AG08396 (cell line): ENCODE results near the gene CUEDC1.
"Not testable (repeated sequence)": the region's sequence is repeated elsewhere in the genome, so short reads cannot be mapped to it uniquely, and the experiment has no call there.

Experiments
- DNase-seq: peaks from one replicate; pipeline ENCODE4 v3.0.0; 2012; ENCODE audit warnings: low spot score, mixed read lengths

The CUEDC1 gene

DNA sequence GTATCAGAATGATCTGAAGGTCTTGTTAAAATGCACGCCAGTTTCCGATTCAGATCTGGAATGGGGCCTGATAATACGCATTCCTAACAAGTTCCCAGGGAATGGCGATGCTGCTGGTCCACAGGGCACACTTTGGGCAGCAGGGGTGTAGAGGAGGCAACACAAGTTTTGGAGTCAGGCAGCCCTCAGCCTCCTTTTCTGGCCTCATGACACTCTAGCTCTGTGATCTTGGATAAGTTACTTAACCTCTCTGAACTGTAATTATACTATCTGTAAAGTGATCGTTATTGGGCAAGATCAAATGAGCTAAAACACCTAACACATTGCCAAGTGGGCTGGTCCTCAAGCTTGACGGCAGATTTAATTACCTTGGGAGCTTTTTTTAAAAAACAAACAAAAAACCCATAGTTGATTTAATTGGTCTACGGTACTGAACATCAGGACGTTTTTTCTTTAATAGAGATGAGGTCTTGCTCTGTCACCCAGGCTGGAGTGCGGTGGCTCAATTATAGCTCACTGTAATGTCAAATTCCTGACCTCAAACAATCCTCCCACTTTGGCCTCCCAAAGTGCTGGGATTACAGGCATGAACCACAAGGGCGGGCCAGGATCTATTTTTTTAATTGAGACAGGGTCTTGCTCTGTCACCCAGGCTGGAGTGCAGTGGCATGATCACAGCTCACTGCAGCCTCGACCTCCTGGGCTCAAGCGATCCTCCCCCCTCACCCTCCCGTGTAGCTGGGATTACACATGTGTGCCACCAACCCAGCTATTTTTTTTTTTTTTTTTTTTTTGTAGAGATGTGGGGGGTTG is 95.4 kb downstream of the CUEDC1 start:
- no peak for DNase-seq

GRCh38 chr17:57858838-57859237 is 96.4 kb downstream of the CUEDC1 start:
- no peak for DNase-seq

DNA sequence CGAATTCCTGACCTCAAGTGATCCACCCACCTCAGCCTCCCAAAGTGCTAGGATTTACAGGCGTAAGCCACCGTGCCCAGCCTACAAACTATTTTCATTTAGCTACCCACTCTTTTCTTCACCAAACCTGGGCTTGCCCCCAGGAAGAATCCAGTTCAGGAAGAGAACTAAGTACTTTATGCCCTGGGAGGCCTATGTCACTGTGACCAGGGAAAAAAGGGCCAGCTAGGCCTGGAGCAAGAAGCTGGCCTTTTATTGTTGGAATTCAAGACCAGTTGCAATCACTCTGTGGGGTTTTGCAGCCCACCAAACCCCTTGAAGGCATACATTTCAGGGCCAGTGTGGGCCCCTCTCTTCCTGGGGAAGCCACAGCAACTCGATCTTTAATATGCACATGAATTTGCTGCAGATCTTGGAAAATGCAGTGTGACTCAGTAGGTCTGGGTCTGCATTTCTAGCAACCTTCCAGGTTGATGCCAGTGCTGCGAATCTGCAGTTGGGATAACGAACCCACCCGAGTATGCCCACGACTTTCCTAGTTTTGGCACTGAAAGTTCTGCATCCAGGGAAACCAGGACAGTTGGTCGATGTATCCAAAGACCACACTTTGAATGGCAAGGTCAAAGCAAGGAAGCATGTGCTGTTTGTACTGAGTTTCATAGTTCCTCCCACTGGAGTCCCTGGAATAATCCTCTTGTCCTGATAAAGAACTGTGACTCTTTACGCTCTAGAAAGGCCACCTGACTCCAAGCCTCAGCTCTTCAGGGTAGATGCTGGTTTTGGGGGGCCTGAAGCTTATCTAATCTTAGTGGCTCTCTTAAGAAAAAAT is 98.2 kb downstream of the CUEDC1 start:
- DNase-seq: no peak

DNA sequence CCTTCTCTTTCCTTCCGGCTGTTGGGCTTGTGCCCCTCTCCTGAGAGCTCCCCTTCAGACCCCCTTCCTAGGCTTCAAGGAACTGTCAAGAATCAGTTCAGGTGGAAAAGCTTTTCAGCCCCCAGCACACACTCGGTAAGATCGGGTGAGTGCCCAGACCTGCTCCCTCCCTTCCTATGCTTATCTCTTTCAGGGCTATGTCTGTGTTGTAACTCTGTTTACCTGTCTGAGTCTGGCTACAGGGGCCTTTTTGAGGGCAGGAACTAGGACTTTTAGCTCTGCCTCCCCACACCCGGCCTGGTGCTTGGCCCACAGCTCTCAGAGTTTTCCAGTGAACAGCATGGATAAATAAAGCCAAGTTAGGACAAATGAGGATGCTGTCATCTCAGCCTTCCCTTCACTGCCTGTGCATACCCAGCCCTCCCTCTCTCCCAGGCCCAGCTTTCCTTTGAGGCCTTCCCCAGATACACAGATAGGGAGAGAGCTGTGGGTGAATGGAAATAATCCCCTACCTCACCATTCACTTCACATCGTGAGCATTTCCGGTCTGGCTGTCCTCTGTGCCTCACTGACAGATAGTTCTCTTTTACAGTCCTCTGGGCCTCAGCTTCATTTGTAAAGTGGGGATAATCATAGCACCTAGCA is 99.7 kb downstream of the CUEDC1 start:
- DNase-seq: no peak

- DNase-seq: no peak
Measured at GRCh38 chr17:57853695-57854094, 101.5 kb downstream of the CUEDC1 start.

DNA sequence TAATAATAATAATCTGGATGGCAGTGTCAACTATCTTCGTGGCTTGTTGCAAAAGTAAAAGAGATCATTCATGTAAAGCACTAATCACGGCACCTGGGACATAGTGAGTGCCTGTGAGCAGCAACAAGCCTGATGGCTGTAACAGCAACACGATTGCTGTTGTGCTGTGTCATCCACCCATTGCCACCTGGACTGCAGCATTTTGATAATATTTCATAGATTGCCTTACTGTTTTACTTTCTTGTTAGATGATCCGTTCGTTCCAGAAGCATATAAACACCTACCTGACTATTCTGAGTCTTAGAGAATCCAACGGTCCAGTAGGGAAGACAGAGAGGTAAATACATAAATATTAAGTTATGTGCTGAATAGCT is 102.3 kb downstream of the CUEDC1 start:
- DNase-seq: no peak

DNA sequence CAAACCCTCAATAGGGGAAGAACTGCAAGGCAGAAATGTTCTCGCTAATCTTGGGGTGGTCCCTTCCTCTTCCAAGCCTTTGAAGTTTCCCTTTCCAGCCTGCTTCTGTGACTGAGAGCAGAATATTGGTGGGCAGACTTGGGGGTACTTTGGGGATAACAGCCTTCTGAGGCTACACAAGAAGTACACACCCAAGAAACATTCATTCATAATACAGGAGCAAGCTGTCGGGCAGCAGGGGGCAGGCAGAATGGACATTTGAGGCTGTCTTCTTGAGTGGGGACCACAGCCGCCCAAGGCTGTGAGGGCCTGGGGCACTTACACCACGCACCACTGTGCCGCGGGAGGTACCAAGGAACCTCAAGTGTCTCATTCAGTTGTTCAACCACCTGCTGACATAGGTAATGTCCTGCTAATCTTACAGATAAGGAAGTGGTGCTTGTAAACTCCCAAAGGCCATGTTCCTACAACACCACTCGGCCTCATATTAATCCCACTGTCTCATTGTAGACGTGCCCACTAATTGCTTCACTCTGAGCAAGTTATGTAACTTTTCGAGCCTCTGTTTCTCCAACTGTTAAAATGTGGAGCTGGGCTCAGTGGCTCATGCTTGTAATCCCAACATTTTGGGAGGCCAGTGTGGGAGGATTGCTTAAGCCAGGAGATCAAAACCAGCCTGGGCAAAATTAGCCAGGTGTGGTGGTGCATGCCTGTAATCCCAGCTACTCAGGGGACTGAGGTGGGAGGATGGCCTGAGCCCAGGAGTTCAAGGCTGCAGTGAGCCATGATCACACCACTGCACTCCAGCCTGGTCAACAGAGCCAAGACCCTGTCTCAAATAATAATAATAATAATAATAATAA is 102.9 kb downstream of the CUEDC1 start:
- DNase-seq: no peak

GRCh38 chr17:57849874-57850754 is 105.1 kb downstream of the CUEDC1 start, which contains the start of gene MRPS23:
Gene MRPS23 (minus strand): TSS chr17:57850044. CDS start chr17:57850010, 34 bp downstream.
- peak; percentile 96 for DNase-seq

- no peak for DNase-seq
Measured at GRCh38 chr17:57849163-57849873, 105.9 kb downstream of the CUEDC1 start.

DNA sequence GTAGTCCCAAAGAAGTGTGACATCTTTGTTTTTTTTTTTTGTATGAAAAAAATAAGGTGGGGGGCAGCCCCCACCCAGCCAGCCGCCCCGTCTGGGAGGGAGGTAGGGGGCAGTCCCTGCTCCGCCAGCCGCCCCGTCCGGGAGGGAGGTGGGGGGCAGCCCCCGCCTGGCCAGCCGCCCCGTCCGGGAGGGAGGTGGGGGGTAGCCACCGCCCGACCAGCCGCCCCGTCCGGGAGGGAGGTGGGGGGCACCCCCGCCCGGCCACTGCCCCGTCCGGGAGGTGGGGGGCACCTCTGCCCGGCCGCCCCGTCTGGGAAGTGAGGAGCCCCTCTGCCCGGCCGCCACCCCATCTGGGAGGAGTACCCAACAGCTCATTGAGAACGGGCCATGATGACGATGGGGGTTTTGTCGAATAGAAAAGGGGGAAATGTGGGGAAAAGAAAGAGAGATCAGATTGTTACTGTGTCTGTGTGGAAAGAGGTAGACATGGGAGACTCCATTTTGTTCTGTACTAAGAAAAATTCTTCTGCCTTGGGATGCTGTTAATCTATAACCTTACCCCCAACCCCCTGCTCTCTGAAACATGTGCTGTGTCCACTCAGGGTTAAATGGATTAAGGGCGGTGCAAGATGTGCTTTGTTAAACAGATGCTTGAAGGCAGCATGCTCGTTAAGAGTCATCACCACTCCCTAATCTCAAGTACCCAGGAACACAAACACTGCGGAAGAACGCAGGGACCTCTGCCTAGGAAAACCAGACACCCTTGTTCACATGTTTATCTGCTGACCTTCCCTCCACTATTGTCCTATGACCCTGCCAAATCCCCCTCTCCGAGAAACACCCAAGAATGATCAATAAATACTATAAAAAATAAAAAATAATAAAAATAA is 108.9 kb downstream of the CUEDC1 start:
- DNase-seq: not testable (repeated sequence)

DNA sequence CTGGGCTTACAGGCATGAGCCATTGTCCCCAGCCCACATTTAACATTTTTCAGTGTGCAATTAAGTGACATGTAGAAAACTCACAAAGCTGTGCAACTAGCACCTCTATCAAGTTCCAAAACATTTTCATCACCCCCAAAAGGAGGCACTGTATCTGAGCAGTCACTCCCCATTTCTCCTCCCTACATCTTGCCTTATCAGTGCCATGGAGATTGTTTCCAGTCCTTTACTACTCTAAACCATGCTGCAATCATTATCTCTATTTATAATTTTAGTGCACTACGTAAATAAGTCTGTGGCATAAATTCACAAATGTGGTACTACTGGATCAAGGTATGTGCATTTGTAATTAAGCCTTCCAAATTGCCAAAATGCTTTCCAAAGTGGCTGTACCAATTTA is 112.9 kb downstream of the CUEDC1 start:
- DNase-seq: no peak

DNA sequence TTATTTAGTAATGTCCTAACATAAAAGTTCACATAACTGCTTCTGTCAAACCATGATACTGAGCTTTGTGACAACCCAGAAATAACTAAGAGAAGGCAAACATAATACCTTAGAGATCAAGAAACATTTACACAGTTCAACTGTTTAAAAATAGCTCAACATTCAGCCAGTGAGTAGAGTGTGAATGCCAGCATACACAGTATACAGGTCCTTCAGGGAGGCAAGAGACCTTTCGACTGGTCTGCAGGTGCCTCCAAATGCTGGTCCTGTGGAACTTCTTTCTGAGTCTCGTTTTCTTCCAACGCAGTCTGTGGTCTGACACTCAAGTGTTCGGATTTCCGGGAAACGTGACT is 115.7 kb downstream of the CUEDC1 start:
- DNase-seq: no peak

DNA sequence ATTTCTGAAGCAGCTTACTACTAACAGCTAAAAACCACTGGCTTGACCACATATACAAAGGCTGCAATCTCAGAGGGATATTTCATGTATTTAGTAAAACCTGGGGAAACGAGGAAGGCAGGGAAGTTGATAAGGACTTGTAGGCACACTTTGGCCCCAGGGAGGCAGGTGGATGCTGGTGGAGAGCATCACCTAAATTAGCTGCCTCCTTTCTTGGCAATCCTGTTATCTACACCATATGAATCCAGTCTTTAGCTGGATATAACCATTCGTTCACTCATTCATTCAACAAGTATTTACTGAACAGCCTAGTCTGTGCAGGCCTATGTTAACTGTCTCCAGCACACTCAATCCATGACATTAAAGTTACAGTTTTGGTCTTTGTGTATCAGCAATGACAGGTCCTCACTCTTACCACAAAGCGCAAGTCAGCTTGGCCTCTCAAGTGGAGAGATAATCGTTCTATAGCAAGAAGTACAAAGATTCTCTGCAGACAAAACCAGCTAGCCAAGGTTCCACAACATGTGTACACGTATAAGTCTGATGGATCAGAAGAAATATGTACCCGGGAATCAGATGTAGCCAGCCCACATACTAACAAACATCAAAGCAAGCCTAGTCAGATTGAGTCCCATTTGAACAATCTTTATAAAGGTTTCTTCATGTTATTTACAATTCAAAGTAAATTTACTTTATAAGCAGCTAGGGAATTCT is 116.2 kb downstream of the CUEDC1 start:
- DNase-seq: no peak

DNA sequence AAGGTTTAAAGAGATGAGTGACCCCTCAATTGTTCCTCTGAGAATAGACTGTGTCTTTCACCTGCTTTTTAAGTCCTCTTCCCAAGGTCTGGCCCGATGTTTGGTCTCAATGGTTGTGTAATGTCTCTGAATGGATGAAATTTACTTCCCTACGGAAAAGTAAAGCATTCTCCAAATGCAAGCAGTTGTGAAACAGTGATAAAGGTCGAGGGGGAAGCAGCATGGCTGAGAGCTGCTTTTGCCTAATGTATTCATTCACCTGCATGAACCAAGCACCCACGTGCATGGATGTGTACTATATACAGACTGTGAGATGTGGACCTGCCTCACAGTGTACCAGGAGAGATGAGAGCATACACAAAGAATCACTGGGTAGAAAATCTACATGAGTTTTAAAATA is 116.8 kb downstream of the CUEDC1 start:
- no peak for DNase-seq

GRCh38 chr17:57835333-57835900 is 119.8 kb downstream of the CUEDC1 start:
- no peak for DNase-seq

DNA sequence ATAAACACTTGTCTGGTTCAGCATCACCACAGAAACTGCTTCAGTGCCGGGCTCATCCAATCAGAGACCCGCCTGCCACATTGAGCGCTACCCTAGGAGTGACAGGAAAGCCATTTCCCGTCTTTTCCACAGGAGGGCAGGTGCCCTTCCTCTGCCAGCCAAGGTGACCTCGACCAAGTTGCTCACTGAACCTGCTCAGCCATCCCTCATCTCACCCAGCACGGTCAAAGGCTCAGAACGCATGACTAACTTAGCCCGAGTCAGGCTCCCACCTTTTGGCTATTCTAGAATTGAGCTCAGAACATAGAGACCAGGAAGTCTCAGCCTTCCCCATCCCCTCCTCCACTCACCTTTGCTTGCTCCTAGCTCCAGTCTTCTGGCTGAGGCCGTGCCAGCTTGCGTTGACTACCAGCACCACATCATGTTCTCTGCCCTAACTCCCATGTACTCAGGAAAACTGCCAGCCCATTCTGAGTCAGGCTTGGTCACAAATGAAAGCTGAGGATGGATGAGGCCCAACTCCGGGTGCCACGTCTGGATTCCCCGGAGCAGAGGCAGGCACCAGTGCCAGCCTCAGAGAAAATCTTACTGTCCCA is 121.0 kb downstream of the CUEDC1 start:
- no peak for DNase-seq

DNA sequence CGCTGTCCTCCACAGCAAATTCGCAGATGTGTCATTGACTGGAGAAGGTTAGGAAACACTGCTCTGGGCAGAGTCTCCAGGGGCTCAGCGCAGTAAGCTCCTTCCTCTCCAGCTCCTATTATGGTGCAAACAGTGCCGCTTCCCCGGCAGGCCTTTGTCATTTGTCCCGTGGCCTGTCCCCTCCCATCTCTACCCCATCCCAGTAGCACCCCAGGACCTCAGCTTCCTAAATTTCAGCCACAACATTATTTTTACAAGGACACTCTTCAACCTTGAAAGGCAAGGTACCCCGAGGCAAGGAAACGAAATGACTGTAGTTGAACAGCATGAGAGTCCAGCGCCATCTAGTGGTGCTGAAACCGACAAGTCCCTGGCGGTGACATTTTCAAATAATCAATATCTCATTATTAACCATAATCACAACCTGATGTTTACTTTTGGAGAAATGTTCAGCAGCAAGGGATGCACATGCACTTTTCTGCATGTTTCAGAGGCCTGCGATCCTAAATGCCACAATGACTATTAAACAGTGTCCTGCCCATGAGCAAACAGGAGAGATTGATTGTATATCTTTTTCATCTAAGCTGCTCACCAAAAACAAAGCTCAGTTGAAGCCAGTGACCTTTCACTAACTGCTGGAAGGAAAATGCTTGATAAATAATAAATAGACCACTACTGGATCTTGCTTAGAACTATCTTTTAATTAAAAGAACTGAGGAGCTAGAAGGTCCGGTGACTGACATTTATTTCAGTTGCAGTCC is 121.9 kb downstream of the CUEDC1 start:
- DNase-seq: peak; percentile 66
